Spinal cord (tissue), 10 donors: ENCODE measurements around the gene INA. TPM values are rescaled to one million over a fixed set of nuclear protein-coding genes. Genes with fewer than 3 reads are reported as not detected.
"Not testable (repeated sequence)": the region's sequence is repeated elsewhere in the genome, so short reads cannot be mapped to it uniquely, and the experiment has no call there.

Experiments used
- DNase-seq, 6 donors: peaks; one replicate each; pipeline versions ENCODE4 v3.0.0 to v3.0.0-alpha.2; 2013 to 2015; ENCODE audit warnings: low spot score in 6 of 6, low read depth in 4 of 6
- H3K27ac ChIP-seq: one replicate; pipeline ENCODE4 v1.5.1; 2013; ENCODE audit warnings: low read depth, low read length, control low read depth
- H3K27me3 ChIP-seq: one replicate; pipeline ENCODE4 v1.6.1; 2013; ENCODE audit warnings: low read length; ENCODE audit not compliant: control insufficient read depth, insufficient read depth
- H3K36me3 ChIP-seq: one replicate; pipeline ENCODE4 v1.6.1; 2013; ENCODE audit warnings: low read length; ENCODE audit not compliant: control insufficient read depth, insufficient read depth
- H3K4me1 ChIP-seq: one replicate; pipeline ENCODE4 v1.6.1; 2013; ENCODE audit warnings: low read length; ENCODE audit not compliant: control insufficient read depth, insufficient read depth
- H3K4me3 ChIP-seq: one replicate; pipeline ENCODE4 v1.5.1; 2013; ENCODE audit warnings: low read depth, low read length, control low read depth
- H3K9me3 ChIP-seq: one replicate; pipeline ENCODE4 v1.6.1; 2013; ENCODE audit warnings: low read length; ENCODE audit not compliant: control insufficient read depth, insufficient read depth
- WGBS: methylation state at CpG from one replicate; pipeline ENCODE4 v1.1.5; 2013; ENCODE audit warnings: missing lambda C conversion rate; ENCODE audit not compliant: insufficient coverage; 5-methylcytosine and 5-hydroxymethylcytosine counted together
- polyA plus RNA-seq, 2 donors: library from polyadenylated mRNA; unstranded; fragments of 120-200 nt; gene quantifications; one replicate each; pipeline ENCODE4 v1.2.1, GENCODE V29; 2013; ENCODE audit not compliant: insufficient read length in 2 of 2
- total RNA-seq, 2 donors: library from RNA; depleted of rRNA in 1 of 2; stranded (reverse); fragments of 120-200 nt in 1 of 2; fragments of >200 nt in 1 of 2; gene quantifications; one replicate each; pipeline versions ENCODE4 v1.2.3 to v1.2.4, GENCODE V29; 2013 to 2014
- donor health status: healthy.

The INA gene
- total and polyA plus RNA-seq, 4 donors: 55.2 to 346 (median 219) TPM

DNA sequence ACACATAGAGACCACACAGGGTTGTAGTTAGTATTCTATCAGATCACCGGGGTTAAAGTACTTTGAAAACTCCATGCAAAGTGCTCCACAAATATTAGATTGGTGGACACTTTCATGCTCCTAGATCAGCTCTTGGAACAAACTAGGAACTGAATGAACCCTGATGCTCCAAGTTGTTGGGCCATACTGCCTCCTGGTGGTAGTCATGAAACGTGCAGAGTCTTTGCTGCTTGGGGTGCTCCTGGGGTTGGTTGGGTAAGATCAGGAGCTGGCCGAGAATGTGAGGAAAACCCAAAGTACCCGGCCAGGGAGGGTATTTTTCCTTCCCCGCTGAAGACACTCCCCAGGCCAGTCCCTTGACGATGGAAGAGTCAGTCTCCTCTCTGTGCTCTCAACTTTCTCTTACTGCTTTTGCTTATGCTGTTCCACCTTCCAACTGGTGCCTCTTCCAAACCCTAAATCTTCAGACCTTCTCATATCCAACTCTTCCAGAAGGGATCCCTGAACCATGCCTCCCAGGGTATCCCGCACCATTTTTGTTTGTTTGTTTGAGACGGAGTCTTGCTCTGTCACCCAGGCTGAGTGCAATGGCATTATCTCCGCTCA lies 32.2 kb upstream of the INA start:
- H3K27me3 ChIP-seq: no peaks in the 10 kb centered on the region
- peaks cover 6% of the 10 kb centered on the region for H3K4me1 ChIP-seq
- no peaks in the 10 kb centered on the region for H3K9me3 ChIP-seq
- no peaks in the 10 kb centered on the region for H3K36me3 ChIP-seq
- no peak overlapping the region for H3K27ac ChIP-seq
- H3K4me3 ChIP-seq: no peak overlapping the region
- peak; percentile 17 to 80 (median 46) for DNase-seq
- 41% methylated on average over 8 of the region's 9 CpGs for WGBS

DNA sequence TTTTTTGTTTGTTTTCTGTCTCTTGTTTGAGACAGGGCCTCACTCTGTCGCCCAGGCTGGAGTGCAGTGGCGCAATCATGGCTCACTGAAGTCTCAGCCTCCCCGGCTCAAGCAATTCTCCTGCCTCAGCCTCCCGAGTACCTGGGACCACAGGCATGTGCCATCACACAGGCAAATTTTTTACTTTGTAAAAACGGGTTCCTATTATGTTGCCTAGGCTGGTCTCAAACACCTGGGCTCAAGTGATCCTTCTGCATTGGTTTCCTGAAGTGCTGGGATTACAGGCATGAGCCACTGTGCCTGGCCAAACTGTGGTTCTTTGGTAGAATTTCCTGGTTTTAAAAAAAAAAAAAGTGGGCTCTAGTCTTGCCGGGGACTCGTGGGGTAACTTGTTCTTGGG lies 31.4 kb upstream of the INA start, which contains the start of gene RPEL1:
Gene RPEL1, plus strand, starts transcription at position 301 of the 400 bp plus-strand sequence. CDS start 110 bp downstream, outside the sequence.
- not testable (repeated sequence) for H3K27me3 ChIP-seq, H3K4me1 ChIP-seq, H3K36me3 ChIP-seq, H3K9me3 ChIP-seq, H3K4me3 ChIP-seq, H3K27ac ChIP-seq, DNase-seq
- WGBS: 94% methylated on average over 7 of the region's 7 CpGs

DNA sequence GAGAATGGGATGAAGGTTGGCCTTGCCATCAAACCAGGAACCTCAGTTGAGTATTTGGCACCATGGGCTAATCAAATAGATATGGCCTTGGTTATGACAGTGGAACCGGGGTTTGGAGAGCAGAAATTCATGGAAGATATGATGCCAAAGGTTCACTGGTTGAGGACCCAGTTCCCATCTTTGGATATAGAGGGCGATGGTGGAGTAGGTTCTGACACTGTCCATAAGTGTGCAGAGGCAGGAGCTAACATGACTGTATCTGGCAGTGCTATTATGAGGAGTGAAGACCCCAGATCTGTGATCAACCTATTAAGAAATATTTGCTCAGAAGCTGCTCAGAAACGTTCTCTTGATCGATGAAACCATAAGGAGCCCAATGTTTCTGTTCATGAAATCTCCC lies 30.6 kb upstream of the INA start:
- Histone ChIP-seq H3K4me3 (no peak overlapping the region), H3K9me3 (no peaks in the 10 kb centered on the region), H3K27ac (no peak overlapping the region), H3K36me3 (no peaks in the 10 kb centered on the region), H3K4me1 (peaks cover 4% of the 10 kb centered on the region), H3K27me3 (no peaks in the 10 kb centered on the region)
- 92% methylated on average over 2 of the region's 4 CpGs for WGBS
- DNase-seq: no peak

DNA sequence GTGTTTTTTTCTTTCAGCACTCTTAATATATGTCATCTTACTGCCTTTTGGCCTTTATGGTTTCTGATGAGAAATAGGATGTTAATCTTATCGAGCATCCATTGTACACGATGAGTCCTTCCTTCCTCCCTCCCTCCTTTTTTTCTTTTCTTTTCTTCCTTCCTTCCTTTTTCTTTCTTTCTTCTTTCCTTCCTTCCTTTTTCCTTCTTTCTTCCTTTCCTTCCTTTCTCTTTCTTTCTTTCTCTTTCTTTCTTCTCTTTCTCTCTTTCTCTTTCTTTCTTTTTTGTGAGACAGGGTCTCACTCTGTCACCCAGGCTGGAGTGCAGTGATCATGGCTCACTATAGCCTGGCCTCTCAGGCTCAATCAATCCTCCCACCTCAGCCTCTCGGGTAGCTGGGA lies 22.8 kb upstream of the INA start:
- Histone ChIP-seq H3K27me3 (no peaks in the 10 kb centered on the region), H3K9me3 (no peaks in the 10 kb centered on the region), H3K36me3 (no peaks in the 10 kb centered on the region), H3K27ac (no peak overlapping the region), H3K4me1 (no peaks in the 10 kb centered on the region), H3K4me3 (no peak overlapping the region)
- no peak for DNase-seq
- 80% methylated on average over 1 of the region's 3 CpGs for WGBS

DNA sequence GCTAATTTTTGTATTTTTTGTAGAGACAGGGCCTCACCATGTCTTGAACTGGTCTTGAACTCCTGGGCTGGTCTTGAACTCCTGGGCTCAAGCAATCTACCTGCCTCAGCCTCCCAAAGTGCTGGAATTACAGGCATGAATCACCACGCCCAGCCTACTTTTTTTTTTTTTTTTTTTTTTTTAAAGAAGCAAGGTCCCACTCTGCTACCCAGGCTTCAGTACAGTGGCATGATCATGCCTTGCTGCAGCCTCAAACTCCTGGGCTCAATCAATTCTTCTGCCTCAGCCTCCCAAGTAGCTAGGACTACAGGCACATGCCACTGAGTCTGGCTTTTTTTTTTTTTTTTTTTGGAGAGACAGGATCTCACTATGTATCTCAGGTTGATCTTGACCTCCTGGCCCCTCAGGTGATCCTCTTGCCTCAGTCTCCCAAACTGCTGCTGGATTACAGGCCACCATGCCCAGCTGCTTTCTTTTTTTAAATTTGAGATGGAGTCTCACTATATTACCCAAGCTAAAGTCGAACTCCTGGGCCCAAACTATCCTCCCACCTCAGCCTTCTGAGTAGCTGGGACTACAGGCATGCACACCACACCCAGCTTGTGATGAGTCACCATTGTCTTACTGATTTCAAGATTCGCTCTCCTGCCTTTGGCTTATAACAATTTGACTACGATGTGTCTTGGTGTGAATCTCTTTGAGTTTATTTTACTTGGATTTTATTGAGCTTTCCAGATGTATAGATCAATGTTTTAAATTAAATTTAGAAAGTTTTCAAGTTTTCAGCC lies 22.2 kb upstream of the INA start:
- no peaks in the 10 kb centered on the region for H3K27me3 ChIP-seq
- no peaks in the 10 kb centered on the region for H3K4me1 ChIP-seq
- no peaks in the 10 kb centered on the region for H3K9me3 ChIP-seq
- WGBS: 90% methylated on average over 2 of the region's 4 CpGs
- no peak overlapping the region for H3K4me3 ChIP-seq
- H3K36me3 ChIP-seq: no peaks in the 10 kb centered on the region
- no peak overlapping the region for H3K27ac ChIP-seq
- no peak for DNase-seq

DNA sequence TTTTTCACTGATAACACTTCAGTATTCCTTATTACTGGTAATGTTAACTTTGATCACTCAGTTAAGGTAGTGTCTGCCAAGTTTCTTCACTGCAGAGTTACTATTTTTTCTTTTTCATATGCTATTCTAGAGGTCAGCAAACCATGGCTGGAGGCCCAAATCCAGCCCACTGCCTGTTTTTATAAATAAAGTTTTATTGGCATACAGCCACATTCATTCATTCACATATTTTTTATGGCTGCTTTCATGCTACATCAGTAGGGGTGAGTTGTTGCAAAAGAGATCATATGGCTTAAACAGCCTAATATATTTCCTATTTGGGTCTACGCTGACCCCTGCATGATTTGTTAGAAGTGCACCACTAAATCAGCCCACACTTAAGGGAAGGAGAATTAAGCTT lies 20.3 kb upstream of the INA start:
- no peaks in the 10 kb centered on the region for H3K27me3 ChIP-seq
- H3K9me3 ChIP-seq: no peaks in the 10 kb centered on the region
- no peak overlapping the region for H3K27ac ChIP-seq
- H3K36me3 ChIP-seq: no peaks in the 10 kb centered on the region
- no peaks in the 10 kb centered on the region for H3K4me1 ChIP-seq
- no CpG with 5 or more reads among the region's 1 CpG for WGBS
- H3K4me3 ChIP-seq: no peak overlapping the region
- DNase-seq: no peak

DNA sequence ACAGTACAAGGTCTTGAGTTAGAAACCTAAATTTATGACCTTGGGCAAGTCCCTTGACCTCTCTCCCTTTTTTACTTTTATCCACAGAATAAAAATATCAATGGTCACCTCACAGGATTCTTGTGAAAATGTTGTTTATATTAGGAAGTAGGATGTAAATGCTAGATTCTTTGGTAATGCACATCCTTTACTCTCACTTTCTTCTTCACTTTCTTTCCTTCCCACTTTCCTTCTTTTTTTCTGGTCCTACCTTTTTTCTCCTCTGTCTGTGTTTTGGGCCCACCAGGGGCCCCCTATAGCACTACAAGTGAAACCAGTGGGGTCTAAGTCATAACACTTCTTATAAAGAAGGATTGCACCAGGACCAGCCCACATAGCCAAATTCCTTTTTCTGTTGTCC lies 19.1 kb upstream of the INA start:
- no peak overlapping the region for H3K4me3 ChIP-seq
- no peak overlapping the region for H3K27ac ChIP-seq
- no peaks in the 10 kb centered on the region for H3K9me3 ChIP-seq
- H3K4me1 ChIP-seq: no peaks in the 10 kb centered on the region
- DNase-seq: no peak
- H3K27me3 ChIP-seq: no peaks in the 10 kb centered on the region
- H3K36me3 ChIP-seq: no peaks in the 10 kb centered on the region

DNA sequence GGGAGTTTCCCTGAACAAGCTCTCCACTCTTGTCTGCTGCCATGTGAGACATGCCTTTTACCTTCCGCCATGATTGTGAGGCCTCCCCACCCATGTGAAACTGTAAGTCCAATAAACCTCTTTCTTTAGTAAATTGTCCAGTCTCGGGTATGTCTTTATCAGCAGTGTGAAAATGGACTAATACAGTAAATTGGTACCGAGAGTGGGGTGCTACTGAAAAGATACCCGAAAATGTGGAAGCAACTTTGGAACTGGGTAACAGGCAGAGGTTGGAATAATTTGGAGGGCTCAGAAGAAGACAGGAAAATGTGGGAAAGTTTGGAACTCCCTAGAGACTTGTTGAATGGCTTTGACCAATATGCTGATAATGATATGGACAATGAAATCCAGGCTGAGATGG lies 18.0 kb upstream of the INA start:
- not testable (repeated sequence) for H3K36me3 ChIP-seq, DNase-seq, H3K4me1 ChIP-seq, H3K27ac ChIP-seq, H3K9me3 ChIP-seq, H3K27me3 ChIP-seq, H3K4me3 ChIP-seq
- WGBS: 100% methylated on average over 2 of the region's 4 CpGs

DNA sequence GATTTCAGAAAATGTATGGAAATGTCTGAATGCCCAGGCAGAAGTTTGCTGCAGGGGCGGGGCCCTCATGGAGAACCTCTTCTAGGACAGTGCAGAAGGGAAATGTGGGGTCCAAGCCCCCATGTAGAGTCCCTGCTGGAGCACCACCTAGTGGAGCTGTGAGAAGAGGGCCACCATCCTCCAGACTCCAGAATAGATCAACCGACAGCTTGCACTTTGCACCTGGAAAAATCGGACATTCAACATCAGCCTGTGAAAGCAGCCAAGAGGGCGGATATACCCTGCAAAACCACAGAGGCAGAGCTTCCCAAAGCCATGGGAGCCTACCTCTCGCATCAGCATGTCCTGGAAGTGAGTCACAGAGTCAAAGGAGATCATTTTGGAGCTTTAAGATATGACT lies 16.9 kb upstream of the INA start:
- Histone ChIP-seq H3K27ac (no peak overlapping the region), H3K36me3 (no peaks in the 10 kb centered on the region), H3K27me3 (no peaks in the 10 kb centered on the region), H3K4me3 (no peak overlapping the region), H3K4me1 (no peaks in the 10 kb centered on the region), H3K9me3 (no peaks in the 10 kb centered on the region)
- no peak for DNase-seq
- WGBS: 90% methylated on average over 5 of the region's 5 CpGs

DNA sequence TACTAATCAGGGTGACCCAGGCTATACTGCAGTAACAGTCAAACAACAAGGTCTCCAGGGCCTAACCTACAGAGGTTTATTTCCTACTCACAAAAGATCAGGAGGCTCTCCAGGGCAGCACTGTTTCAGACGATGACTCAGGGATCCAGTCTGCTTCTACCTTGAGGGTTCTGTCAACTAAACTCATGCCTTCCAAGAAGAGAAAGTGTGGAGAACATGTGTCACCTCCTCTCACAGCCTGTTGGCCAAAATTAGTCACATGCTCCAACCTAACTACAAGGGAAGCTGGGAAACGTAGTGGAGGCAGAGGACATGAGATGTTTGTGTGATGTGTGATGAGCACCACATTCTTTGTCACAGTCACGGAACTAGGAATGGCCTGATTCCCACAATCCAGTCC lies 14.7 kb upstream of the INA start:
- Histone ChIP-seq H3K27ac (no peak overlapping the region), H3K9me3 (no peaks in the 10 kb centered on the region), H3K27me3 (no peaks in the 10 kb centered on the region), H3K4me3 (no peak overlapping the region), H3K4me1 (no peaks in the 10 kb centered on the region), H3K36me3 (no peaks in the 10 kb centered on the region)
- WGBS: no CpG with 5 or more reads among the region's 3 CpGs
- DNase-seq: no peak
